HepG2 (cell line): Measurements from ENCODE around the gene EYA3. TPM values are rescaled to one million over a fixed set of nuclear protein-coding genes. Genes with fewer than 3 reads are reported as not detected.

Source experiments
- ATAC-seq: fragments of 200-7000 bp; cut with Tn5 transposase; 3 replicates; pipeline ENCODE4 v1.9.1; 2020; ENCODE audit warnings: mild to moderate bottlenecking, moderate library complexity
- BruUV-seq: library from RNA; stranded (reverse); fragments of 400-500 nt; replicated peaks from 2 replicates; lab custom pipeline; 2021; lab: Mats Ljungman, UMichigan
- CTCF ChIA-PET: fragments of 300-600 bp; formaldehyde crosslinking; extraction: SDS; loops from one replicate; lab custom pipeline; 2021; ENCODE audit warnings: low total read pairs, inconsistent platforms, low intra/inter-chr PET ratio; lab: Yijun Ruan, JAX
- POLR2A ChIA-PET: fragments of 350-600 bp; sonication (Branson Sonifier 250); formaldehyde crosslinking; loops from one replicate; lab custom pipeline; 2020; ENCODE audit warnings: antibody characterized with exemption, inconsistent platforms; lab: Yijun Ruan, JAX
- DNase-seq: peaks from one replicate; pipeline ENCODE4 v3.0.0-alpha.2; 2015; ENCODE audit warnings: low spot score
- FAIRE-seq: peaks from 3 replicates; lab custom pipeline; 2011; peaks lifted over from hg19 to GRCh38; lab: Jason Lieb, UNC
- H2AFZ ChIP-seq: one replicate; pipeline ENCODE4 v1.6.1; 2011; ENCODE audit warnings: low read length, inconsistent platforms
- H3K27ac ChIP-seq: fragments of 300-600 bp; 3 replicates; pipeline ENCODE4 v1.8.0; 2011; ENCODE audit warnings: mixed run types, mild to moderate bottlenecking, mixed read lengths, low read length, inconsistent platforms; ENCODE audit not compliant: insufficient read depth; ENCODE audit errors: extremely low read length
- H3K27me3 ChIP-seq, 2 experiments: fragments of 200-600 bp in 1 of 2; 2 replicates in 1 of 2; 3 replicates in 1 of 2; pipeline versions ENCODE4 v1.6.0 to v1.8.0; 2011; ENCODE audit warnings: low read length in 2 of 2, mild to moderate bottlenecking in 2 of 2, moderate library complexity in 2 of 2, inconsistent platforms in 1 of 2; ENCODE audit not compliant: insufficient read depth in 2 of 2, control insufficient read depth in 1 of 2
- H3K36me3 ChIP-seq, 2 experiments: fragments of 200-600 bp in 1 of 2; replicated peaks in 1 of 2; 2 replicates in 1 of 2; 3 replicates in 1 of 2; pipeline versions ENCODE4 v1.5.1 to v1.8.0; 2011; ENCODE audit warnings: low read length in 2 of 2, inconsistent platforms in 1 of 2; ENCODE audit not compliant: insufficient read depth in 2 of 2, control insufficient read depth in 1 of 2
- H3K4me1 ChIP-seq: 2 replicates; pipeline ENCODE4 v1.5.1; 2012; ENCODE audit warnings: low read length, inconsistent platforms; ENCODE audit not compliant: insufficient read depth
- H3K4me2 ChIP-seq: 2 replicates; pipeline ENCODE4 v1.6.0; 2011; ENCODE audit warnings: low read depth, low read length, inconsistent platforms
- H3K4me3 ChIP-seq, 3 experiments: fragments of 200-600 bp in 1 of 3; sonication (generic), shearing (Covaris generic) in 1 of 3; replicated peaks in 1 of 3; 2 replicates each; pipeline ENCODE4 v1.5.1; 2011 to 2016; ENCODE audit warnings: low read length in 3 of 3, inconsistent platforms in 2 of 3, low read depth in 2 of 3, mild to moderate bottlenecking in 2 of 3, control low read depth in 1 of 3, mixed read lengths in 1 of 3; ENCODE audit not compliant: insufficient read depth in 1 of 3
- H3K79me2 ChIP-seq: one replicate; pipeline ENCODE4 v1.6.1; 2011; ENCODE audit warnings: low read length, inconsistent platforms; ENCODE audit not compliant: insufficient read depth
- H3K9ac ChIP-seq: 2 replicates; pipeline ENCODE4 v1.6.0; 2011; ENCODE audit warnings: mild to moderate bottlenecking, low read depth, low read length, inconsistent platforms; ENCODE audit not compliant: insufficient read depth
- H3K9me3 ChIP-seq: 2 replicates; pipeline ENCODE4 v1.5.1; 2012; ENCODE audit warnings: mild to moderate bottlenecking, low read length
- H4K20me1 ChIP-seq: 2 replicates; pipeline ENCODE4 v1.6.0; 2011; ENCODE audit warnings: inconsistent platforms, mild to moderate bottlenecking, low read length, moderate library complexity; ENCODE audit not compliant: insufficient read depth
- BRD4 ChIP-seq: sonication (generic); formaldehyde crosslinking; IDR thresholded peaks from 2 replicates; pipeline ENCODE4 v1.4.0; 2020; ENCODE audit warnings: missing genetic modification reagents
- FOXA1 ChIP-seq, 2 experiments: fragments of 450-650 bp in 1 of 2; sonication (generic) in 1 of 2; formaldehyde crosslinking in 1 of 2; IDR thresholded peaks; 2 replicates each; pipeline versions ENCODE4 v1.4.0 to v1.6.1; 2016 to 2020; ENCODE audit warnings: missing genetic modification reagents in 1 of 2
- GFI1 ChIP-seq: sonication (generic); formaldehyde crosslinking; IDR thresholded peaks from 2 replicates; pipeline ENCODE4 v1.5.0; 2020; ENCODE audit warnings: missing genetic modification reagents, mild to moderate bottlenecking, borderline replicate concordance
- HMGA1 ChIP-seq: sonication (generic); formaldehyde crosslinking; conservative IDR thresholded peaks from 2 replicates; pipeline ENCODE4 v1.4.0; 2020; ENCODE audit warnings: missing genetic modification reagents
- IRF2 ChIP-seq: IDR thresholded peaks from 2 replicates; pipeline ENCODE4 v1.6.1; 2018; ENCODE audit warnings: missing genetic modification reagents, missing compliant biosample characterization
- NCOA2 ChIP-seq: sonication (generic); formaldehyde crosslinking; IDR thresholded peaks from 2 replicates; pipeline ENCODE4 v1.8.0; 2022; ENCODE audit warnings: inconsistent platforms
- SMAD9 ChIP-seq: sonication (generic); formaldehyde crosslinking; IDR thresholded peaks from 2 replicates; pipeline ENCODE4 v1.5.1; 2020; ENCODE audit warnings: mild to moderate bottlenecking, missing genetic modification reagents
- YY1 ChIP-seq: IDR thresholded peaks from 2 replicates; pipeline ENCODE4 v1.6.1; 2011; ENCODE audit warnings: low read length, low read depth, moderate library complexity, mild to moderate bottlenecking; ENCODE audit not compliant: insufficient read depth, insufficient replicate concordance
- ZFP90 ChIP-seq: sonication (generic); formaldehyde crosslinking; IDR thresholded peaks from 2 replicates; pipeline ENCODE4 v1.8.0; 2022; ENCODE audit warnings: missing genetic modification reagents, mild to moderate bottlenecking, inconsistent platforms, borderline replicate concordance
- ZNF180 ChIP-seq: sonication (generic); formaldehyde crosslinking; IDR thresholded peaks from 2 replicates; pipeline ENCODE4 v1.4.0; 2020; ENCODE audit warnings: low read depth, missing genetic modification reagents, borderline replicate concordance
- ZNF749 ChIP-seq: sonication (generic); formaldehyde crosslinking; IDR thresholded peaks from 2 replicates; pipeline ENCODE4 v1.8.0; 2022; ENCODE audit warnings: mild to moderate bottlenecking, missing genetic modification reagents, moderate library complexity, borderline replicate concordance
- ZSCAN9 ChIP-seq: IDR thresholded peaks from 2 replicates; pipeline ENCODE4 v1.6.1; 2016; ENCODE audit warnings: borderline replicate concordance
- WGBS: methylation state at CpG from one replicate; pipeline ENCODE4 v1.1.6; 2017; ENCODE audit warnings: low lambda C conversion rate; 5-methylcytosine and 5-hydroxymethylcytosine counted together
- in situ Hi-C: cut with HindIII; loops from 2 replicates; pipeline ENCODE4 v1.10.0; 2017; ENCODE audit warnings: low pct_unique_long_range_greater_than_20kb; ENCODE audit not compliant: extremely low pct_ligation_motif_present
- intact Hi-C: fragments of 100-400 bp; cut with micrococcal nuclease; formaldehyde crosslinking; loops from one replicate; pipeline ENCODE4 v1.10.0; 2022; ENCODE audit not compliant: unreplicated experiment
- polyA plus RNA-seq, 8 experiments: library from polyadenylated mRNA; depleted of rRNA in 3 of 8; stranded (reverse) in 7 of 8; unstranded in 1 of 8; fragments of >200 nt; fragmentation: Illumina TruSeq in 4 of 8; extraction: Trizol in 4 of 8; gene quantifications; 2 replicates each; pipeline versions ENCODE4 v1.2.1 to v1.2.3, GENCODE V29; 2011 to 2016; ENCODE audit warnings: low read depth in 4 of 8, missing spikeins in 1 of 8, mixed read lengths in 1 of 8; ENCODE audit not compliant: insufficient read depth in 1 of 8
- total RNA-seq, 5 experiments: library from RNA; depleted of rRNA; stranded (reverse); fragments of >200 nt; fragmentation: Illumina TruSeq; extraction: Trizol; gene quantifications; 2 replicates each; pipeline ENCODE4 v1.2.3, GENCODE V29; 2016; ENCODE audit warnings: low read depth in 1 of 5

Gene EYA3
- total and polyA plus RNA-seq, 2 of the 13 experiments (the other 11 are each of a cell fraction or from before 2014, with no cell fraction given), result 13.9 to 19.7 TPM

GRCh38 chr1:27974417-27974781, 114.0 kb downstream of the EYA3 start:
- ChIA-PET CTCF (no interaction called here), POLR2A (no interaction called here)

GRCh38 chr1:27973771-27974416, 114.5 kb downstream of the EYA3 start:
- Histone ChIP-seq H3K4me1 (peaks cover 11% of the 10 kb centered on the region; the same call in 1 of the 2 replicates), H2AFZ (no peak overlapping the region), H4K20me1 (no peaks in the 10 kb centered on the region), H3K27ac (no peak overlapping the region), H3K9ac (no peak overlapping the region), H3K27me3 (no peaks in the 10 kb centered on the region), H3K4me3 (no peak overlapping the region), H3K36me3 (peaks cover 5 to 10% of the 10 kb centered on the region in 2 experiments; a peak in 3 of 5 replicates), H3K79me2 (no peaks in the 10 kb centered on the region), H3K9me3 (no peaks in the 10 kb centered on the region), H3K4me2 (no peak overlapping the region)
- POLR2A ChIA-PET, result interaction anchor here (0.6 kb wide), 1 partner anchor 270 kb away, joined by 3 read pairs; no protein-coding TSS in a partner anchor
- intact Hi-C loops, result no loop called here
- FAIRE-seq (no peak), ATAC-seq (no peak), DNase-seq (no peak)
- in situ Hi-C loops, result no loop called here
- TF ChIP-seq NCOA2 (CRISPR knock-in tag), result no peak
- TF ChIP-seq HMGA1, result no peak
- no peak for TF ChIP-seq ZNF749
- TF ChIP-seq GFI1, result no peak
- CTCF ChIA-PET, result no interaction called here
- 92% methylated on average over 4 of the region's 4 CpGs for WGBS
- BruUV-seq, result TSS peak; percentile 44

More at GRCh38 chr1:27974417-27974781, 114.0 kb downstream of the EYA3 start:
- Histone ChIP-seq H3K36me3 (peaks cover 5 to 10% of the 10 kb centered on the region in 2 experiments; a peak in 3 of 5 replicates), H3K9ac (no peak overlapping the region), H3K27ac (no peak overlapping the region), H3K27me3 (no peaks in the 10 kb centered on the region), H3K4me1 (peaks cover 11% of the 10 kb centered on the region; the same call in 1 of the 2 replicates), H2AFZ (no peak overlapping the region), H3K9me3 (no peaks in the 10 kb centered on the region), H3K79me2 (no peaks in the 10 kb centered on the region), H3K4me3 (no peak overlapping the region), H4K20me1 (no peaks in the 10 kb centered on the region), H3K4me2 (no peak overlapping the region)
- no peak for ATAC-seq
- no peak for TF ChIP-seq BRD4
- TF ChIP-seq ZFP90 (CRISPR knock-in tag), result no peak
- TF ChIP-seq FOXA1 (IDR thresholded peaks at IDR 0.05), result no peak
- no peak for TF ChIP-seq FOXA1 (CRISPR knock-in tag; IDR thresholded peaks at IDR 0.05)
- no peak for TF ChIP-seq YY1
- no peak for TF ChIP-seq ZNF180 (CRISPR knock-in tag)
- no peak for TF ChIP-seq SMAD9
- no peak for TF ChIP-seq IRF2 (CRISPR knock-in tag)
- TF ChIP-seq ZSCAN9 (CRISPR knock-in tag), result no peak
- BruUV-seq, result no TSS peak
- in situ Hi-C loops, result no loop called here
- DNase-seq, result no peak
- intact Hi-C loops, result no loop called here
- no peak for FAIRE-seq
